Natural killer cell (primary cell): ENCODE data around the gene VPS37D. TPM values are rescaled to one million over a fixed set of nuclear protein-coding genes. Genes with fewer than 3 reads are reported as not detected.
A peak's percentile ranks its signal among the peaks of the same experiment; 100 is the strongest.

ENCODE experiments used
- ATAC-seq, 3 donors: fragments of 150-1000 bp in 2 of 3; fragments of 200-7000 bp in 1 of 3; cut with Tn5 transposase; 1 replicate in 1 of 3; 2 replicates in 2 of 3; pipeline ENCODE4 v1.10.0; 2021; ENCODE audit warnings: mild to moderate bottlenecking in 2 of 3, moderate library complexity in 2 of 3
- DNase-seq, 2 donors: peaks; one replicate each; pipeline versions ENCODE4 v3.0.0 to v3.0.0-alpha.2; 2013 to 2021; ENCODE audit warnings: mixed read lengths in 1 of 2
- H3K27ac ChIP-seq: one replicate; pipeline ENCODE4 v1.5.1; 2013; ENCODE audit warnings: mild to moderate bottlenecking, low read length
- H3K27me3 ChIP-seq: one replicate; pipeline ENCODE4 v1.6.1; 2013; ENCODE audit warnings: low read length; ENCODE audit not compliant: control insufficient read depth, insufficient read depth
- H3K36me3 ChIP-seq: one replicate; pipeline ENCODE4 v1.6.1; 2013; ENCODE audit warnings: low read length; ENCODE audit not compliant: control insufficient read depth, insufficient read depth
- H3K4me1 ChIP-seq: one replicate; pipeline ENCODE4 v1.6.1; 2013; ENCODE audit warnings: low read length; ENCODE audit not compliant: control insufficient read depth, insufficient read depth
- H3K4me3 ChIP-seq: one replicate; pipeline ENCODE4 v1.5.1; 2013; ENCODE audit warnings: low read length
- H3K9me3 ChIP-seq: one replicate; pipeline ENCODE4 v1.6.1; 2013; ENCODE audit warnings: low read length; ENCODE audit not compliant: control insufficient read depth, insufficient read depth
- H3K27ac Mint-ChIP-seq, 2 donors: one replicate each; pipeline ENCODE4 v1.8.0; 2022; ENCODE audit warnings: mild to moderate bottlenecking in 2 of 2, mixed read lengths in 2 of 2, moderate library complexity in 1 of 2
- H3K27me3 Mint-ChIP-seq, 2 donors: one replicate each; pipeline ENCODE4 v1.8.0; 2022; ENCODE audit warnings: low read depth in 2 of 2, mixed read lengths in 2 of 2
- H3K36me3 Mint-ChIP-seq: one replicate; pipeline ENCODE4 v1.8.0; 2022; ENCODE audit warnings: mixed read lengths
- H3K4me1 Mint-ChIP-seq, 2 donors: one replicate each; pipeline ENCODE4 v1.8.0; 2022; ENCODE audit warnings: mixed read lengths in 2 of 2
- H3K4me3 Mint-ChIP-seq: one replicate; pipeline ENCODE4 v1.8.0; 2022; ENCODE audit warnings: mild to moderate bottlenecking, moderate library complexity, mixed read lengths
- H3K9me3 Mint-ChIP-seq, 2 donors: one replicate each; pipeline ENCODE4 v1.8.0; 2022; ENCODE audit warnings: mixed read lengths in 2 of 2
- CTCF ChIP-seq: fragments of 200-600 bp; IDR thresholded peaks from one replicate; pipeline ENCODE4 v1.8.0; 2022; ENCODE audit warnings: antibody characterized with exemption
- WGBS: methylation state at CpG from one replicate; pipeline ENCODE4 v1.1.7; 2013; ENCODE audit warnings: missing lambda C conversion rate; ENCODE audit not compliant: insufficient coverage; 5-methylcytosine and 5-hydroxymethylcytosine counted together
- intact Hi-C: fragments of 100-400 bp; cut with micrococcal nuclease; formaldehyde crosslinking; loops from one replicate; pipeline ENCODE4 v1.14.2; 2022
- total RNA-seq, 4 donors: library from RNA; stranded (reverse); fragments of 120-200 nt in 1 of 4; gene quantifications; one replicate each; pipeline versions ENCODE4 v1.2.3 to v1.2.4, GENCODE V29; 2013 to 2022

The VPS37D gene
- total RNA-seq, 3 donors from 2014 or later (not counting 1 experiment from before 2014, with no cell fraction given): 0.40 to 0.83 (median 0.48) TPM

GRCh38 chr7:73706126-73707044 is 38.8 kb downstream of the VPS37D start:
- 58% methylated on average over 25 of the region's 25 CpGs for WGBS
- Histone ChIP-seq H3K27ac (no peak overlapping the region), H3K9me3 (no peaks in the 10 kb centered on the region), H3K27me3 (no peaks in the 10 kb centered on the region), H3K4me1 (peaks cover 14% of the 10 kb centered on the region), H3K4me3 (no peak overlapping the region), H3K36me3 (peaks cover 2% of the 10 kb centered on the region)
- ATAC-seq: peak in 1 of 3 donors; percentile 32
- H3K27me3 Mint-ChIP-seq: no peaks in the 10 kb centered on the region
- TF ChIP-seq CTCF: no peak
- DNase-seq: no peak
- H3K27ac Mint-ChIP-seq: no peak overlapping the region
- intact Hi-C loops: no loop called here
- H3K9me3 Mint-ChIP-seq: no peaks in the 10 kb centered on the region
- H3K36me3 Mint-ChIP-seq: no peaks in the 10 kb centered on the region
- H3K4me3 Mint-ChIP-seq: no peak overlapping the region
- peaks cover 8 to 25% of the 10 kb centered on the region in 2 donors for H3K4me1 Mint-ChIP-seq

- no peaks in the 10 kb centered on the region for H3K27me3 ChIP-seq
- intact Hi-C loops: no loop called here
- H3K4me3 ChIP-seq: no peak overlapping the region
- no peak overlapping the region for H3K4me3 Mint-ChIP-seq
- DNase-seq (peak in 1 of 2 donors; percentile 43), ATAC-seq (peak in 1 of 3 donors; percentile 20)
- H3K9me3 Mint-ChIP-seq: no peaks in the 10 kb centered on the region
- H3K36me3 Mint-ChIP-seq: no peaks in the 10 kb centered on the region
- peaks cover 1 to 19% of the 10 kb centered on the region in 2 donors for H3K4me1 Mint-ChIP-seq
- no peak overlapping the region for H3K27ac Mint-ChIP-seq
- peaks cover 2% of the 10 kb centered on the region for H3K36me3 ChIP-seq
- H3K9me3 ChIP-seq: no peaks in the 10 kb centered on the region
- no peak overlapping the region for H3K27ac ChIP-seq
- 40% methylated on average over 15 of the region's 15 CpGs for WGBS
- H3K27me3 Mint-ChIP-seq: no peaks in the 10 kb centered on the region
- peaks cover 14% of the 10 kb centered on the region for H3K4me1 ChIP-seq
- TF ChIP-seq CTCF: no peak
These were observed 39.5 kb downstream of the VPS37D start for GRCh38 chr7:73707045-73707631.

- 92% methylated on average over 16 of the region's 16 CpGs for WGBS
- DNase-seq (no peak), ATAC-seq (no peak)
- Mint-ChIP-seq H3K27me3 (no peaks in the 10 kb centered on the region), H3K27ac (no peak overlapping the region), H3K36me3 (no peaks in the 10 kb centered on the region), H3K9me3 (no peaks in the 10 kb centered on the region), H3K4me1 (peaks cover 11 to 26% of the 10 kb centered on the region in 2 donors), H3K4me3 (no peak overlapping the region)
- intact Hi-C loops: no loop called here
- H3K4me3 ChIP-seq: no peak overlapping the region
- H3K27ac ChIP-seq: no peak overlapping the region
- no peak for TF ChIP-seq CTCF
- no peaks in the 10 kb centered on the region for H3K27me3 ChIP-seq
- H3K4me1 ChIP-seq: peaks cover 12% of the 10 kb centered on the region
- no peaks in the 10 kb centered on the region for H3K36me3 ChIP-seq
- H3K9me3 ChIP-seq: no peaks in the 10 kb centered on the region
These were observed 41.4 kb downstream of the VPS37D start for GRCh38 chr7:73708961-73709549.
